HG03060 (cell line): ENCODE data around the gene GJD3.
"Not testable (repeated sequence)": the region's sequence is repeated elsewhere in the genome, so short reads cannot be mapped to it uniquely, and the experiment has no call there.

Source experiments
- ATAC-seq: cut with Tn5 transposase; IDR thresholded peaks from one replicate; pipeline ENCODE4 v1.9.1; 2021; ENCODE audit warnings: low read depth, moderate number of reproducible peaks; ENCODE audit not compliant: unreplicated experiment

The GJD3 gene

GRCh38 chr17:40364121-40364861, at the start of gene GJD3:
Gene GJD3 (minus strand): TSS chr17:40364737. CDS start chr17:40363815, 922 bp downstream.
- ATAC-seq: no peak

- not testable (repeated sequence) for ATAC-seq
Observed at GRCh38 chr17:40414312-40414711, 49.8 kb upstream of the GJD3 start.

- no peak for ATAC-seq
Observed at GRCh38 chr17:40412880-40413279, 48.3 kb upstream of the GJD3 start.

DNA sequence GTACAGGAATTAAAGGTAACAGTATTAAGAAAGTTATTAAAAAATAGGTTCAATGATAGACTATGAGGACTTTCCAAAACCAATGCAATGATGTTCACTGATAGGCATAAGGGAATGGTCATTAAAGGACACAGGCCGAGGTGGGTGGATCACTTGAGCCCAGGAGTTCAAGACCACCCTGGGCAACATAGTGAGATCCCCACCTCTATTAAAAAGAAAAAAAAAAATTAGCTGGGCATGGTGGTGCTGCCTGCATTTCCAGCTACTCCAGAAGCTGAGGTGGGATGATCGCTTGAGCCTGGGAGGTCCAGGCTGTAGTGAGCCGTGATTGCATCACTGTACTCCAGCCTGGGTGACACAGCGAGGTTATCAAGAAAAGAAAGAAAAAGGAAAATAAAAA, 47.3 kb upstream of the GJD3 start:
- ATAC-seq: no peak

DNA sequence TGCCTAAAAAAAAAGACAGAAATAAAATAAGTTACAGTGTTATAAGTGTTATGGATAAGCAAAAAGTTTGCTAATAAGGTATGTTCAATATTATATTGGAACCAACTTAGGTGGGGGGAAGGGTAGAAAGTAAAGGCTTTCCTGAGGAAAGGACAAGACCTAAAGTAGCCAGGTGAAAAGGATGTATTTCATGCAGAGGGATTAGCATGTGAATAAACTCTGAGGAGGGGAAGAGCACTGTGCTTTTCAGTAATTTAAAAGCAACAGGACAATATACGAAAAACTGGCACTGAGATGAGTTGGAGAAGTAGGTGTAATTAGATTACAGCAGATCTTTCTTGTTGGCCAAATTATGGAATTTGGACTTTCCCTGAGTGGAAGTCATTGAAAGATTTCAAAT, 45.5 kb upstream of the GJD3 start:
- ATAC-seq: no peak

DNA sequence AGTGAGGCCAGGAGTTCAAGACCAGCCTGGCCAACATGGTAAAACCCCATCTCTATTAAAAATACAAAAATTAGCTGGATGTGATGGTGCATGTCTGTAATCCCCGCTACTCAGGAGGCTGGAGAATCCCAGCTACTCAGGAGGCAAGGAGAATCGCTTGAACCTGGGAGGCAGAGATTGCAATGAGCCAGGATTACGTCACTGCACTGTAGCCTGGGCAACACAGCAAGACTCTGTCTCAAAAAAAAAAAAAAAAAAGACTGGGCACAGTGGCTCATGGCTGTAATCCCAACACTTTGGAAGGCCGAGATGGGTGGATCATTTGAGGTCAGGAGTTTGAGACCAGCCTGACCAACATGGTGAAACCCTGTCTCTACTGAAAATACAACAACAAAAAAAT, 45.0 kb upstream of the GJD3 start:
- ATAC-seq: not testable (repeated sequence)

DNA sequence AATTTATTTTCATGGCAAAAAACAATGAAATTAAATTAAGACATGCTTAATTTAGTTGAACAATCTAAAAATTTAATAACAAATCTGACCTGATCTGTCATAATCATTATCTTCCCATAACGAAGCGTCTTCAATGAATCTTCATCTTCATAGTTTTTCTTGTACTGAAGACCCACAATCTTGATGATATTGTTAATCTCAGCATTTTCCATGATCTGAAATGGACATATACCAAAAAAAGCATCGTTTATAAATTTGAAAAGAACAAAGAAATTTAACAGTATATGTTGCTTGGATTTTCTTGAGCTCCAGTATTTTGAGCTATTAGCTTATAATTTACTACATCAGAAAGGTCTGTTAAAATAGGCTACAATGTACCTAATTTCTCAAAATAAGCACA, 42.9 kb upstream of the GJD3 start:
- ATAC-seq: no peak

DNA sequence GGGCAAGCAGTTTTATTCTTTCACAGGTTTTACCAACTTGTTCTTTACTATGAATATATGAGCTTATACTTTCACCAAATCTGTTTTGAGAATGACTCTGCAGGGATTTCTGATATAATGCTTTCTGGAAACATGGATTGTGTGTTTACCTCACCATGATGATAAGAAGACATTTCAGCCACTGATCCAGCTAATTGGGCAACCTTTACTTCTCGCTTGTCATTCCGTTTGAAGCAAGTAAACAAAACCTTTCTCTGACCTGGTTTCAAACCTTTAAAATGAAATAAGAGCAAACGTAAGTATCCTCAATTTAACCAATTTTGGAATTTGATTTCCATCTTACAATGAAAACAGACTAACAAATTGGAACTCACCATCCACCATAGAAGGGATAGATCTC, 39.5 kb upstream of the GJD3 start:
- ATAC-seq: no peak

- ATAC-seq: no peak
Observed at GRCh38 chr17:40402668-40403067, 38.1 kb upstream of the GJD3 start.

DNA sequence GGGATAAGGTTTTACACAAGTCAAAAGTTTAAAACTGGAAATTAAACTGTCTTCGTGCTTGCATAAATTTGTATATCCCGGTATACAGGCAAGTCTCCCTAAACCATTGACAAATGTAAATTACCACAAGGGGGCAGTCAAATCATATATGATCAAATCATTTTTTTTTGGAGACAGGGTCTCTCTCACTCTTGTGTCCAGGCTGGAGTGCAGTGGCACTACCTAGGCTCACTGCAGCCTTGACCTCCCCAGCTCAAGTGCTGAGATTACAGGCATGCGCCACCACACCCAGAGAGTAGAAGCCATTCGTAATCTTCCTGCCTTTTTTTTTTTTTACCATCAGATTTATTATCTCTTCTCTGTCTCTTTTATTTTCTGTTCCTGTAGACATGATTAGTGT, 34.6 kb upstream of the GJD3 start:
- no peak for ATAC-seq

DNA sequence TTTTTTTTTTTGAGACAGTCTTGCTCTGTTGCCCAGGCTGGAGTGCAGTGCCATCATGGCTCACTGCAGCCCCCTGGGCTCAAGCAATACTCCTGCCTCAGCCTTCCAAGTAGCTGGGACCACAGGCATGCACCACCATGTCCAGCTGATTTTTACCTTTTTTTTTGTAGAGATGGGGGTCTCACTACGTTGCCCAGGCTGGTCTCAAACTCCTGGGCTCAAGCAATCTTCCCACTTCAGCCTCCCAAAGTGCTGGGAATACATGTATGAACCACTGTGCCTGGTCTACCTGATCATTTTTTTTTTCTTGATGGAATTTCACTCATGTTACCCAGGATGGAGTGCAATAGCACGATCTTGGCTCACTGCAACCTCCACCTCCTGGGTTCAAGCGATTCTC, 22.0 kb upstream of the GJD3 start:
- not testable (repeated sequence) for ATAC-seq

DNA sequence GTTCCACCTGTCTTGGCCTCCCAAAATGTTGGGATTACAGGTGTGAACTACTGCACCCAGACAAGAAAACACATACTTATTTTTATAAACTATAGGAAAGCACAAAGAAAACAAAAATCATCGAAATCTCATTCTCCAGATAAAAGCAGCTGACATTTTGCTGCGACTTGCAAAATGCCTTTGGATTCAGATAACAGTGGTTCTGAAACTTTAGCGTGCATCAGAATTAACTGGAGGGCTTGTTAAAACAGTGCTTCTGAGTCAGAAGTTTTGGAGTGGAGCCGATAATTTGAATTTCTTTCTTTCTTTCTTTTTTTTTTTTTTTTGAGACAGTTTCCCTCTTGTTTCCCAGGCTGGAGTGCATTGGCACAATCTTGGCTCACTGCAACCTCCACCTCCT, 17.7 kb upstream of the GJD3 start:
- ATAC-seq: no peak

GRCh38 chr17:40378966-40379365, 14.4 kb upstream of the GJD3 start:
- no peak for ATAC-seq

DNA sequence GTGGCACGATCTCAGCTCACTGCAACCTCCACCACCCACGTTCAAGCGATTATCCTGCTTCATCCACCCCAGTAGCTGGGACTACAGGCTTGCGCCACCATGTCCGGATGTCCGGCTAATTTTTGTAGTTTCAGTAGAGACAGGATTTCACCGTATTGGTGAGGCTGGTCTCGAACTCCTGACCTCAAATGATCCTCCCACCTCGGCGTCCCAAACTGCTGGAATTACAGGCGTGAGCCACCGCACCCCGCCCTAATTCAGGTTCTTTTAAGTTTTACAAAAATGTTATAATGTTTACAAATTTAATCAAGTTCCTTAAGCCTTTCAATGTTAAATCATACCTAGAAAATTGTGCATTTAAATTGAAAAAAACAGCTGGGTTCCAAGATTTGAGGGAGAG, 13.3 kb upstream of the GJD3 start:
- ATAC-seq: no peak

DNA sequence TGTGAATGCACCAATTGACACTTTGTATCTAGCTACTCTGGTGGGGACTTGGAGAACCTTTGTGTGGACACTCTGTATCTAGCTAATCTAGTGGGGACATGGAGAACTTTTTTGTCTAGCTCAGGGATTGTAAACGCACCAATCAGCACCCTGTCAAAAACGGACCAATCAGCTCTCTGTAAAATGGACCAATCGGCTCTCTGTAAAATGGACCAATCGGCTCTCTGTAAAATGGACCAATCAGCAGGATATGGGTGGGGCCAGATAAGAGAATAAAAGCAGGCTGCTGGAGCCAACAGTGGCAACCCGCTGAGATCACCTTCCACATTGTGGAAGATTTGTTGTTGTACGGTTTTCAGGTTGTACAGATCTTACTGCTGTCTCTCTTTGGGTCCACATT, 12.0 kb upstream of the GJD3 start:
- not testable (repeated sequence) for ATAC-seq

DNA sequence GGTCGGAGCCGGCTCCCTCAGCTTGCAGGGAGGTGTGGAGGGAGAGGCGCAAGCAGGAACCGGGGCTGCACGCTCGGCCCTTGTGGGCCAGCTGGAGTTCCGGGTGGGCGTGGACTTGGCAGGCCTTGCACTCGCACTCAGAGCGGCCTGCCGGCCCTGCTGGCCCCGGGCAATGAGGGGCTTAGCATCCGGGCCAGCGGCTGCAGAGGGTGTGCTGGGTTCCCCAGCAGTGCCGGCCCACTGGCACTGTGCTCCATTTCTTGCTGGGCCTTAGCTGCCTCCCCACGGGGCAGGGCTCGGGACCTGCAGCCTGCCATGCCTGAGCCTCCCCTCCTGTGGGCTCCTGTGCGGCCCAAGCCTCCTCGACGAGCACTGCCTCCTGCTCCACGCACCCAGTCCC, 11.2 kb upstream of the GJD3 start:
- not testable (repeated sequence) for ATAC-seq

DNA sequence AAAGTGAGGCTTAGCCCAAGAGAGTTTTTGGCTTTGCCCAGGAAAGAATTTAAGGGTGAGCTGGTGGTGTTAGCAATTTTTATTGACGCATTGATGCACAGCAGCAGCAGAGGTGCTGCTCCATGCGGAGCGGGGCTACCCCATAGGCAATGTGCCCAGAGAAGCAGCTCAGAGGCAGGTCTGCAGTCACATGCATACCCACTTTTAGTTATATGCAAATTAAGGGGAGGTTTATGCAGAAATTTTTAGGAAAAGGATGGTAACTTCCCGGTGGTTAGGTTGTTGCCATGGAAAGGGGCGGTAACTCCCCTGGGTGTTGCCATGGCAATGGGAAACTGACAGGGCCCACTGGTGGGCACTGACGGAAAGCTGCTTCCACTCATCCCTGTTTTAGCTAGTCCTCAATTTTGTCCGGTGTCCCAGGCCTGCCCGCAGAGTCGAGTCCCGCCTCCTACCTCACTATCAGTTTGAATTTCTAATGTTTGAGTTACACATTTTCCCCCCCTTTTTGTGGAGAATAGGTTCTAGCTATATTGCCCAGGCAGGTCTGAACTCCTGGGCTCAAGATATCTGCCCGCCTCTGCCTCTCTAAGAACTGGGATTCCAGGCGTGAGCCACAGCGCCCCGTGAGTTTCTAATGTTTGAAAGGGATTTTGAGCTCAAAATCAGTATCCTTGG, 10.4 kb upstream of the GJD3 start:
- no peak for ATAC-seq

DNA sequence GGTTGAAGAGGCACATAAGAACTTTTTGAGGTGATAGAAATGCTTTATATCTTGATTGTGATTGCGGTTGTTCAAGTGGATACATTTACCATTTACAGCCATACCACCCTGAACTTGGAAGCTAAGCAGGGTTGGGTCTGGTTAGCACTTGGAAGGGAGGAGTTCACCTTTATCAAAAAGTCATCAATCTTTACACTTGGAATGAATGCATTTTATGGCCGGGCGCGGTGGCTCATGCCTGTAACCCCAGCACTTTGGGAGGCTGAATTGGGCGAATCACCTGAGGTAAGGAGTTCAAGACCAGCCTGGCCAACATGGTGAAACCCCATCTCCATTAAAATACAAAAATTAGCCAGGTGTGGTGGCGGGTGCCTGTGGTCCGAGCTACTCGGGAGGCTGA, 9.5 kb upstream of the GJD3 start:
- no peak for ATAC-seq

- ATAC-seq: no peak
Observed at GRCh38 chr17:40373324-40373723, 8.8 kb upstream of the GJD3 start.

DNA sequence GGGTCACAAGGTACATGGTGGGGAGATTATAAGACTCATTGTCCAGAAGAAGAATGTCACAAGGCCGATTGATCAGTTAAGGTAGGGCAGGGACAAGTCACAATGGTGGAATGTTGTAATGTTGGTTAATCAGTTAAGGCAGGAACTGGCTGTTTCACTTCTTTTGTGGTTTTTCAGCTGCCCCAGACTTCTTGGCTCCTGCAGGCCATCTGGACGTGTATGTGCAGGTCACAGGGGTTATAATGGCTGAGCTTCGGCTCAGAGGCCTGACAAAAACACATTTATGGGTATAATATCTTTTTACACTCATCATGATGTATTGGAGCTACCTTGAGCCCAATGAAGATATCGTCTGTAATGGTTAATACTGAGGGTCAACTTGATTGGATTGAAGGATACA, 8.1 kb upstream of the GJD3 start:
- not testable (repeated sequence) for ATAC-seq

DNA sequence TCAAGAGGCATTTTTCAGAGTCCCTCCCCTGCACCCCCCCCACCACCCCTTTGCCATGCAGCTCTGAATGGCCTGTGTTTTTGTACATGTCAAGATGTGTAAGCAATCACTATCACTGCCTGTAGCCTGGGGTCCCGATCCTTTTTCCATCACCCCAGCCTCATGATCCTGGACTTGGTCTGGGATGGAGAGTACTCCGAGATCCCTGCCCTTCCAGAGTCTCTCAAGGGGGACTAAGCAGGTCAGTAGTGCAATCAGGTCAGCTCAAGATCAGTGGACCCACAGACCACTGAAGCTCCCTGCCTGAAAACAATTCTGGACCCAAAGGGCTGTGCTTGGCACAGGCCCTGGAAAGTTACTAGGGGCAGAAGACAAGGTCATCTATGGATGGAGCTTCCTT, 7.5 kb upstream of the GJD3 start:
- no peak for ATAC-seq

DNA sequence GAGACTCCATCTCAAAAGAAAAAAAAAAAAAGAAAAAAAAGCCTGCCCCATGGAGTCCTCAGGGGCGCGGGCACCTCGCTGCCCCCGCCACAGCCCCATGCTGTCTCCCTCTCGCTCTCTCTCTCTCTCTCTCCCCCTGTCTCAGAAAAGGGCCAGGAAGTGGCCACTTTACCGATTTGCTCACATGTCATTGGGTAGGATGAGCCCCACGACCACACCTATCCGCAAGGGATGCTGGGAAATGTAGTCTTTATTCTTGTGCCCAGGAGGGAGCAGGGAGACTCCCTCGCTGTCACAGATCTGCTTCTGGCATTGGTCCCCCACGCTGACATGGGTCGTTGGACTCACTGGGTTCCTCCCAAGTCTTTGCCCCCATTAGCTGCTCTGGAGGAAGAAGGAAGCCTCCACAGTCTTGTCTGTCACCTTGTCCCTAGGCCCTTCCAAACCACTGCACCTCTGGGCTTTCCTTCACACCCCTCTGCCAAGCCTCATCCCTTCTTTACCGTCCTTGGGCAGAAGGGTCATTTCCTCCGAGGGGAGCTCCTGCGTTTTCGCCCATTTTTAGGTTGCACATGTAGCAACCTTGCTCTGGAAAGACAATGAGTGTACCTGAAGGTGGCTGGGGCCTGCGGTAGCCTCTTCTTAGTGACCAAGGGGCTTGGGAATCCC, 6.9 kb upstream of the GJD3 start:
- no peak for ATAC-seq
